ENCODE results near the gene LRRC71.

Gene LRRC71

DNA sequence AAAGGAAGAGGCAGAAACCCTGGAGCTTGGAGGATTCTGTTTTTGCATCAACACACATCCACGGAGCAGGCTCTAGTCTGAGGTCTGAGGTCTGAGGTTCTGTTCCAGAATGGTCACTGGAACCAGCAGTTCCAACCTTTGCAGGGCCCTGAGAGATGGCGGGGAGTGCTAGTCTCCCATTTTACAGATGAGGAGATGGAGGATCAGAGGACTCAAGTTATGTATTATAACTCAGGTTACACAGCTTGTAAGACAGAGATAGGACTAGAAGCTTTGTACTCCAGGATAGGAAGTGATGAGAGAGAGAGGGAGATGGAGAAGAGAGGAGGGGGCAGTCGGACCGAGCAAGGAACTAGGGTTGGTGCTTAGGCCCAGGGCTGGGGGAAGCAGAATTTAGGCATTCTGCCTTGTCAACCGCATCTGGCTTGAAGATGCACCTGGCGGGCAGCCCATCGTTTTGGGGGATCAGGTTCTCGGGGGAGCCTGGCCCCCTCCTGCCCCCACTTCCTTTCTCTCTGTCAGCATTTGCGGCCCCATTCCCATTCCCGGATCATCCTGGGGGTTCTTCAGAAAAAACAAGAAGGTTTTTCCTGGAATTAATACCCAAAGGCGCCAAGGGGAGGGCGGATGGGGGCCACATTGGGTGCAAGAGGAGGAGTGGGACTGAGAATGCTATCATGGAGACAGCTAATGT, 21.3 kb upstream of the LRRC71 start:
- Histone ChIP-seq H3K9me3 (ENCODE audit: control insufficient read depth, low read length) (no peaks in the 10 kb centered on the region), H3K27ac (ENCODE audit: low read depth, low read length, severe bottlenecking) (peak overlapping the region; percentile 97), H3K4me1 (ENCODE audit: control insufficient read depth, insufficient read depth, low read length, poor library complexity, severe bottlenecking) (peaks cover 68% of the 10 kb centered on the region), H3K36me3 (ENCODE audit: control insufficient read depth, insufficient read depth, low read length) (peaks cover 11% of the 10 kb centered on the region), H3K4me3 (ENCODE audit: extremely low read depth, insufficient read depth, low read length, poor library complexity, severe bottlenecking) (no peak overlapping the region)
- WGBS, 2 experiments (ENCODE audit: insufficient coverage in 2 of 2): 93 to 94% methylated on average over 8 to 10 of the region's 12 CpGs

DNA sequence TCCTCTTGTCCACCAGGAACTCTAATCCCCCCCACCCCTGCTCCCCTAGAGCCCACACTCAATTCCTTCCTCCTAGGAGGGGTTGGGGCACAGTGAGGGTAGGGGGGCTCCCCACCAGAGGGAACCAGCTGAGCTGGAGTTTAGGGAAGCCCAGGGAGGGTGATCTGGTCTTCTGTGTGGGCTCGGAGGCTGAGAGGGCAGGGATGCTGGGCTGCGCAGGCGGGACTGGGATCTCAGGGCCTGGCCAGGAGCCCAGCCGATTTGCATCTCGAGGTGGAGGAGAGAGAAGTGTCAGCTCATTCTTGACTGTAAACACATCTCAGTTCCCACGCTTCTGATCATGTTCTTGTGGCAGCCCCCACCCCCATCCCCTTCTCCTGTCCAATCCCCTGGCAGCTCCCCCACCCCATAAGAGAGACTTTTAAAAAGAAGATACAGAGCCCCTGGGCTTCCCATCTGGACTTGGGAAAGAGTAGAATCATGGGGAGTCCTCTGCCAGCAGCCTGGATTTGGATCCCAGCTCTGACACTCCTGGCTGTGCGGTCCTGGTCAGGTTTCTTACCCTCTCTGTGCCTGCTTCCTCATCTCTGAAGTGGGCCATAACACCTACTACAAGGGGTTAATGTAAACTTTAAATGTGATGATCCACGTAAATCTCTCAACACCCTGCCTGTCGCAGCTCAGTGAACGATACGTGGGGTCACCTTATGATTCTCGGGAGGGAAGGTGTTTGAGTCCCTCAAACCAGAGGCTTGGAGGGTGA, 20.3 kb upstream of the LRRC71 start:
- Histone ChIP-seq H3K9me3 (ENCODE audit: control insufficient read depth, low read length) (no peaks in the 10 kb centered on the region), H3K4me3 (ENCODE audit: extremely low read depth, insufficient read depth, low read length, poor library complexity, severe bottlenecking) (no peak overlapping the region), H3K36me3 (ENCODE audit: control insufficient read depth, insufficient read depth, low read length) (peaks cover 19% of the 10 kb centered on the region), H3K27ac (ENCODE audit: low read depth, low read length, severe bottlenecking) (no peak overlapping the region), H3K4me1 (ENCODE audit: control insufficient read depth, insufficient read depth, low read length, poor library complexity, severe bottlenecking) (peaks cover 61% of the 10 kb centered on the region)
- WGBS, 2 experiments (ENCODE audit: insufficient coverage in 2 of 2): 94 to 95% methylated on average over 6 to 7 of the region's 12 CpGs

DNA sequence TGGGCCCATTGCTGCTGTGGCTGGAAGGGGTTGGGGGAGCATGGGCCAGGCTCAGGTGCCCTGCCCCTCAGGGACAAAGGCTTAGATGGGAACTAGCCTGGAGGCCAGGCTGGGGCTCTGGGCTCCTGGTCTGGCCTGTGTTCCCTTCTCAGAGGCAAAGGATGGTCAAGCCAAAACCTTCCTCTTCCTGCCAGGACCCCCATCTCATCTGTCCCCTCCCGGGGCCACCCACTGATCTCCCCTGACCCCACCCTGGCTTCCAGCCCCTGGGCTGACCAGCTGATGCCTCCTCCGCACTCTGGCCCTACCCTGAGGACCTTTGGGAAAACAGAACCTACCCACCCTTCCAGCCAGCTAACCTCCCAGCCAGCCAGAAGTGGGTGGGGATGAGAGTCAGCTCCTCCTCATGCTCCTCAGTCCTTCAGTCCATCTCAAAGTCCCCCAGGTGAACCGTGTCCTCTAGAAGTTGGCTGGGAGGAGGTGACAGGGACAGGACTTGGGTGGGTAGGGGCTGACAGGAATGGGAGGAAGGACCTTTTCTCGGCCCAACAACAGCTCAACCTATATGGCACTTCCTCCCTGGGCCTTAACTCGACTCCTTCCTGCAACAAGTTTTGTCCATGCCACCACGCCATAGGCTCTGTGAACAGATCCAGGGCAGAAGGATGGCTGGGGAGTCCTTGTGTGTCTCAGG, 19.4 kb upstream of the LRRC71 start:
- Histone ChIP-seq H3K4me1 (ENCODE audit: control insufficient read depth, insufficient read depth, low read length, poor library complexity, severe bottlenecking) (peaks cover 52% of the 10 kb centered on the region), H3K4me3 (ENCODE audit: extremely low read depth, insufficient read depth, low read length, poor library complexity, severe bottlenecking) (no peak overlapping the region), H3K9me3 (ENCODE audit: control insufficient read depth, low read length) (peaks cover 4% of the 10 kb centered on the region), H3K36me3 (ENCODE audit: control insufficient read depth, insufficient read depth, low read length) (peaks cover 28% of the 10 kb centered on the region), H3K27ac (ENCODE audit: low read depth, low read length, severe bottlenecking) (no peak overlapping the region)
- 60% methylated on average over 3 of the region's 6 CpGs; no CpG with 5 or more reads in 1 of the 2 experiments for WGBS, 2 experiments (ENCODE audit: insufficient coverage in 2 of 2)

DNA sequence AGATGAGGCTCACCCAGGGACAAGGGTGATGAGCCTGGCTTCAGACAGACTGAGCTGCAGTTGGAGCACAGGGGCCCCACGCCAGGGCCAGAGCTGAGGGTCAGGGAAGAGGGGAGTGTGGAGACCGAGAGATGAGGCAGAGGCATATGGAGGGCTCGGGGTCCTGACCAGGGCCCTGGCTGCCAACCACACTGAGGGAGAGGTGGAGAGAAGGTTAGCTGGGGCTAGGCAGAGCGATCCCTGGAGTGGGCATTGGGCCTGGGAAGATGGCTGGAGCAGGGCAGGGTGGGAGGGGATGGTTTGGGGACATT, 18.9 kb upstream of the LRRC71 start:
- H3K4me1 ChIP-seq (ENCODE audit: control insufficient read depth, insufficient read depth, low read length, poor library complexity, severe bottlenecking): peaks cover 49% of the 10 kb centered on the region

DNA sequence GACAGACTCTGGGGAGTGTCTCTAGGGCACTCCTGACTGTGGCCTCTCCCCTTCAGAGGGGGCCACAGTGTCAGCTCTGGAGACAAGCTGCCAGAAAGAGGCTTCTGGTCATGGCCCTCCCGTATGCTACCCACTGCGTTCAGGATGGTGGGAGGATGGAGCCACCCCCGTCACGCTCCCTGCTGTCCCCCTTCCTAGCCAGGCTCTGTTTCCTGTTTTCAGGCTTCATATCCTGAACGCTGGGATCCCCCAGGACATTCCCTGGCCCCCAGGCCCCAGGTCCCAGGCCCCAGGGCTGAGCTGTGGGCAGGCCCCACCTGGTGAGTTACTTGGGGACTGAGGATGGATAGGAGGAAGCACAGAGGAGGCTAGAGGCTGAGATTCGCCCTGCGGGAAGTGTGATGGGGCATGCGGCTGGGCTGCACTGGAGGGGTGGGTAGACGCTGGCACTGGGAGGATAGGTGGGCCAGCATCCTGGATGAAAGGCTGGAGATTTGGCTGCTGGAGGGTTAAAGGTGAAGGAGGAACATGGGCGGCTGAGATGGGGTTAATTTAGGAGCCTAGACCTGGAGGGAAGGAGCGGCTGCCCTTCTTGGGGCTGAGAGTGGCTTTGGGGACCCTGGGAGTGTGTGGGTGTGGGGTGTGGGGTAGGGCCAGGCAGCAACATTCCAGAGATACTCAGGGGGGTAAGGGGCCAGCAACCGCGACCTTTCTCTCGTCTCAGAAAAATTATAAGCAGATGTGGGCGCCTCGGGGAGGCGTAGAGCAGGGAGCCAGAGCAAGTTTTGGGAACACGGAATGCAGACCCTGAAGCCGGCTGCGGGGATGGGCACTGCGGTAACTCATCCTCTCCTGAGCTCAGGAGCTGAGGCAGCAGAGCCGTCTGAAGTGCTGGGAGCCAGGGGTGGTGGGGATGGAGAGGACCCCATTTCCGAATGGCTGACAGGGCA, 18.2 kb upstream of the LRRC71 start:
- peaks cover 40% of the 10 kb centered on the region for H3K36me3 ChIP-seq (ENCODE audit: control insufficient read depth, insufficient read depth, low read length)
- H3K27ac ChIP-seq (ENCODE audit: low read depth, low read length, severe bottlenecking): no peak overlapping the region
- H3K9me3 ChIP-seq (ENCODE audit: control insufficient read depth, low read length): peaks cover 6% of the 10 kb centered on the region
- 80 to 81% methylated on average over 18 to 22 of the region's 23 CpGs for WGBS, 2 experiments (ENCODE audit: insufficient coverage in 2 of 2)
- peaks cover 49% of the 10 kb centered on the region for H3K4me1 ChIP-seq (ENCODE audit: control insufficient read depth, insufficient read depth, low read length, poor library complexity, severe bottlenecking)
- no peak overlapping the region for H3K4me3 ChIP-seq (ENCODE audit: extremely low read depth, insufficient read depth, low read length, poor library complexity, severe bottlenecking)

More for the DNA sequence above, 18.9 kb upstream of the LRRC71 start:
- Histone ChIP-seq H3K4me3 (ENCODE audit: extremely low read depth, insufficient read depth, low read length, poor library complexity, severe bottlenecking) (no peak overlapping the region), H3K9me3 (ENCODE audit: control insufficient read depth, low read length) (peaks cover 6% of the 10 kb centered on the region), H3K36me3 (ENCODE audit: control insufficient read depth, insufficient read depth, low read length) (peaks cover 33% of the 10 kb centered on the region), H3K27ac (ENCODE audit: low read depth, low read length, severe bottlenecking) (no peak overlapping the region)
- WGBS, 2 experiments (ENCODE audit: insufficient coverage in 2 of 2): 95 to 100% methylated on average over 2 to 4 of the region's 4 CpGs

DNA sequence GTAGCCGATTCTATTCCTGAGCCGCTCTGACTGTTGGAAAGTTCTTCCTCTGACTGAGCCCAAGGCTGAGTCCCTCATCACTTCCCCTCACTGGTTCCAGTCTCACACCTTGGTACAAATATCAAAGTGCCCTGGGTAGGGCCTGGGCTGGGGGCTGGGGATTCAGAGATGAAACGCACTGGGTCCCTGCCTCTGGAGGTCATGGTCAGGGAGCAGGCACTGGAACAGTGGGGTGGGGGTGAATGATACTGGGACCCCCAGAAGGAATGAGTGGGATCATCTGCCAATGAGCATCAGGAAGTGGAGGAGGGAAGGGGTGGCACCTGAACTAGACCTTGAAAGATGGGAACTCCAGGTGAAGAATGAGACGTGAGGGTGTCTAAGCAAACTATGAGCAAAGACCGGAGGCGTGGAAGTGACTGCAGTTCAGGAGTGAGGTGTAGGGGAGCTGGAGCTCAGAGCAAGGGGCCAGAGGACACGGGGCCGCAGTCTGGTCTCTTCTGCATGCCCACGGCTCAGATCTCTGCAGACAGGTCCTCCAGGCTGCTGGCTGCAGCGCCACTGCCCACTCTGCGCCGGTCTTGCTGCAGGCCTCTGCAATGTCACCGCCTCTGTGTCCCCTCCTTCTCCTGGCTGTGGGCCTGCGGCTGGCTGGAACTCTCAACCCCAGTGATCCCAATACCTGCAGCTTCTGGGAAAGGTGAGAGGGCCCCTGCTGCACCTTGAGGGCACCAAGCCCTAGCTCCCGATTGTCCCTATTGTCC, 16.9 kb upstream of the LRRC71 start:
- Histone ChIP-seq H3K9me3 (ENCODE audit: control insufficient read depth, low read length) (peaks cover 6% of the 10 kb centered on the region), H3K4me3 (ENCODE audit: extremely low read depth, insufficient read depth, low read length, poor library complexity, severe bottlenecking) (no peak overlapping the region), H3K27ac (ENCODE audit: low read depth, low read length, severe bottlenecking) (no peak overlapping the region), H3K36me3 (ENCODE audit: control insufficient read depth, insufficient read depth, low read length) (peaks cover 46% of the 10 kb centered on the region), H3K4me1 (ENCODE audit: control insufficient read depth, insufficient read depth, low read length, poor library complexity, severe bottlenecking) (peaks cover 40% of the 10 kb centered on the region)
- 90% methylated on average over 15 of the region's 15 CpGs for WGBS, 2 experiments (ENCODE audit: insufficient coverage in 2 of 2)

DNA sequence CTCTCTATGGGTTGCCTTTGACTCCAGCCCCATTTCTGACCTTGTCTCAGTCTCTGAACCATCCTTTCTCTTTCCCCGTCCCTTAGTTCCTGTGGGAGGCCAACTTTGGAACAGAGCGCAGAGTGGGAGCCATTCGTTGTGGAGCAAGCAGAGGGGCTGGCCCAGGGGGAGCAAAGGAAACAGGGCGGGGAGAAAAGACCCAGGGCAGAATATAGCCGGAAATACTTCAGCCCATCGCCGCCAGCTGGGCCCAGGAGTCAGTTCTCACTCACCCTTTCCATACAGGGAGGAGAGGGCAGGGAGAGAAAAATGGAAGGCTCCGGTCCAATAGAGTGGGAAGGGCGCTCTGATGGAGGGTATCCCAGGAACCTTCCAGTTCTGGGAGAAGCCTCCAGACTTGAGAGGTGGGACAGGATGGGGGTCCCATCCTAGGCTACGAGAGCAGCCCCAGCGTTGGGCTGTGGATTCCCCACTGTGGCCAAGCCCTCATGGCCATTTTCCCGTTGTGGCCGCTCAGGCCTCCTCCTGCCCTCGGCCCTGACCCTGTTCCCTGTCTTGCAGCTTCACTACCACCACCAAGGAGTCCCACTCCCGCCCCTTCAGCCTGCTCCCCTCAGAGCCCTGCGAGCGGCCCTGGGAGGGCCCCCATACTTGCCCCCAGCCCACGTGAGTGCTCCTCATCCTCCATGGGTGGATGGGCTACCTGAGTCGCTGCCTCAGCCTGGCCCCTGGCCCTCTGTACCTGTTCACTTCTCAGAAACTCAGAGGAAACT, 16.1 kb upstream of the LRRC71 start:
- Histone ChIP-seq H3K36me3 (ENCODE audit: control insufficient read depth, insufficient read depth, low read length) (peaks cover 53% of the 10 kb centered on the region), H3K9me3 (ENCODE audit: control insufficient read depth, low read length) (peaks cover 6% of the 10 kb centered on the region), H3K4me1 (ENCODE audit: control insufficient read depth, insufficient read depth, low read length, poor library complexity, severe bottlenecking) (peaks cover 32% of the 10 kb centered on the region), H3K27ac (ENCODE audit: low read depth, low read length, severe bottlenecking) (no peak overlapping the region), H3K4me3 (ENCODE audit: extremely low read depth, insufficient read depth, low read length, poor library complexity, severe bottlenecking) (no peak overlapping the region)
- 92 to 93% methylated on average over 10 to 11 of the region's 19 CpGs for WGBS, 2 experiments (ENCODE audit: insufficient coverage in 2 of 2)

DNA sequence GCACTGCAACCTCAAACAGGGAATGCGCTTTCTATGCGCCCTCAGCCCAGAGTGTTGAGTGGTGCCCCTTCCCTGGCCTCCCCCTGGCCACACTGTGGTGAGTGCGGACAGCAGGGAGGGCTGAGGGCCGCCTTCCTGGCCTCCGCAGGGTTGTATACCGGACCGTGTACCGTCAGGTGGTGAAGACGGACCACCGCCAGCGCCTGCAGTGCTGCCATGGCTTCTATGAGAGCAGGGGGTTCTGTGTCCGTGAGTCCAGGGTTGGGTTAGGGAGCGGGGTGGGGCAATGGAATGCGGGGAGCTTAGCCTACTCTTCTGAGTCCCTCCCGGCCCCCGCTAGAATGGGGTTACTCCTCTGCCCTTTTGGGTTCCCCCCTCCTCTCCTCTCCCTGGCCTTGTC, 15.3 kb upstream of the LRRC71 start:
- H3K9me3 ChIP-seq (ENCODE audit: control insufficient read depth, low read length): peaks cover 6% of the 10 kb centered on the region
- peaks cover 59% of the 10 kb centered on the region for H3K36me3 ChIP-seq (ENCODE audit: control insufficient read depth, insufficient read depth, low read length)
- 89 to 91% methylated on average over 13 to 16 of the region's 16 CpGs for WGBS, 2 experiments (ENCODE audit: insufficient coverage in 2 of 2)
- no peak overlapping the region for H3K4me3 ChIP-seq (ENCODE audit: extremely low read depth, insufficient read depth, low read length, poor library complexity, severe bottlenecking)
- no peak overlapping the region for H3K27ac ChIP-seq (ENCODE audit: low read depth, low read length, severe bottlenecking)
- H3K4me1 ChIP-seq (ENCODE audit: control insufficient read depth, insufficient read depth, low read length, poor library complexity, severe bottlenecking): peaks cover 25% of the 10 kb centered on the region

DNA sequence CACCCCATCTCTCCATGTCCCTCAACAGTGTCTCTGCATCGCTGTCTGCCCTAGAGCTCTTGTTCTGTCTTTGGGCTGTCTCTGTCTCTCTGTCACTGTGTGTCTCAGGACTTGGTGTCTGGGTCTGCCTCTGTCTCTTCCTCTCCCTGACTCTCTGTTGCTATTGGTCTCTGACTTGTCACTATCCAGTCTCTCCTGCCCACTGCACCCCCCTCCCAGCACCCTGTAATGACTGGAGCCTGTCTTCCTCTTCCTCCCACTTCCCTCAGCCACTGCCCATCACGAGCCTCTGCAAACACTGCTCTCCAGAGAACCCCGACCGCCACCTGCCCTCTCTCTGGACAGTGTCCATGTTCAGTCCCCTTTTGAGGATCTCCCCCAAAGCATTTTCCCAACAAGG, 14.8 kb upstream of the LRRC71 start:
- Histone ChIP-seq H3K27ac (ENCODE audit: low read depth, low read length, severe bottlenecking) (no peak overlapping the region), H3K4me3 (ENCODE audit: extremely low read depth, insufficient read depth, low read length, poor library complexity, severe bottlenecking) (no peak overlapping the region), H3K4me1 (ENCODE audit: control insufficient read depth, insufficient read depth, low read length, poor library complexity, severe bottlenecking) (peaks cover 25% of the 10 kb centered on the region), H3K9me3 (ENCODE audit: control insufficient read depth, low read length) (peaks cover 6% of the 10 kb centered on the region), H3K36me3 (ENCODE audit: control insufficient read depth, insufficient read depth, low read length) (peaks cover 59% of the 10 kb centered on the region)
- 77 to 86% methylated on average over 4 of the region's 4 CpGs for WGBS, 2 experiments (ENCODE audit: insufficient coverage in 2 of 2)
